Uterus (tissue), 4 donors: ENCODE data around the gene SPDEF. TPM values are rescaled to one million over a fixed set of nuclear protein-coding genes. Genes with fewer than 3 reads are reported as not detected.

Experiments used
- DNase-seq, 2 donors: peaks; one replicate each; pipeline ENCODE4 v3.0.0-alpha.2; 2019 to 2020
- H3K27ac ChIP-seq, 2 donors: fragments of 200-600 bp; sonication (generic); 1 replicate in 1 of 2; 2 replicates in 1 of 2; pipeline ENCODE4 v1.5.1; 2016 to 2018
- H3K27me3 ChIP-seq, 2 donors: fragments of 200-600 bp; sonication (generic); one replicate each; pipeline ENCODE4 v1.5.1; 2018 to 2019; ENCODE audit warnings: control low read depth in 1 of 2
- H3K36me3 ChIP-seq, 2 donors: fragments of 200-600 bp; sonication (generic); one replicate each; pipeline ENCODE4 v1.5.1; 2019; ENCODE audit warnings: control low read depth in 1 of 2
- H3K4me1 ChIP-seq, 2 donors: fragments of 200-600 bp; sonication (generic); one replicate each; pipeline ENCODE4 v1.5.1; 2018 to 2019; ENCODE audit warnings: control low read depth in 1 of 2
- H3K4me3 ChIP-seq, 2 donors: fragments of 200-600 bp; sonication (generic); 1 replicate in 1 of 2; 2 replicates in 1 of 2; pipeline ENCODE4 v1.5.1; 2018 to 2019; ENCODE audit warnings: mild to moderate bottlenecking in 1 of 2
- H3K9me3 ChIP-seq, 2 donors: fragments of 200-600 bp; sonication (generic); one replicate each; pipeline ENCODE4 v1.5.1; 2019; ENCODE audit warnings: control low read depth in 1 of 2
- CTCF ChIP-seq, 4 experiments: fragments of 200-600 bp in 2 of 4; fragments of 450-650 bp in 2 of 4; sonication (generic) in 2 of 4; IDR thresholded peaks; one replicate each; pipeline ENCODE4 v1.5.1; 2016 to 2019; ENCODE audit warnings: antibody characterized with exemption in 4 of 4, mild to moderate bottlenecking in 2 of 4, moderate library complexity in 1 of 4
- POLR2A ChIP-seq, 2 donors: fragments of 450-650 bp; IDR thresholded peaks; one replicate each; pipeline ENCODE4 v1.6.1; 2016; ENCODE audit warnings: antibody characterized with exemption in 2 of 2, mild to moderate bottlenecking in 1 of 2, moderate library complexity in 1 of 2
- intact Hi-C: fragments of 100-400 bp; cut with DNase I; formaldehyde crosslinking; loops from one replicate; pipeline ENCODE4 v1.15.1; 2023; ENCODE audit warnings: low total_unique reads
- total RNA-seq, 4 donors: library from RNA; depleted of rRNA in 3 of 4; stranded (reverse); fragments of >200 nt in 3 of 4; gene quantifications; one replicate each; pipeline versions ENCODE4 v1.1.0 to v1.2.4, GENCODE V29; 2014 to 2023
- donor health status: DM: yes; HTN: yes; CAD: no.

SPDEF gene
- total RNA-seq, 4 donors from 2014 or later, result 0.52 to 1.5 TPM; not detected in 2

GRCh38 chr6:34517461-34517881, 38.7 kb downstream of the SPDEF start:
- TF ChIP-seq CTCF (IDR thresholded peaks at IDR 0.05), result no peak
- no peak for TF ChIP-seq POLR2A (IDR thresholded peaks at IDR 0.05)
- DNase-seq, result no peak
- Histone ChIP-seq H3K4me1 (no peaks in the 10 kb centered on the region), H3K9me3 (no peaks in the 10 kb centered on the region), H3K27ac (no peak overlapping the region), H3K27me3 (no peaks in the 10 kb centered on the region), H3K4me3 (no peak overlapping the region), H3K36me3 (no peaks in the 10 kb centered on the region)
- intact Hi-C loops, result no loop called here

- no peak overlapping the region for H3K27ac ChIP-seq
- no peak overlapping the region for H3K4me3 ChIP-seq
- intact Hi-C loops, result no loop called here
- TF ChIP-seq POLR2A (IDR thresholded peaks at IDR 0.05) (no peak), CTCF (IDR thresholded peaks at IDR 0.05) (no peak)
- H3K27me3 ChIP-seq, result no peaks in the 10 kb centered on the region
- no peaks in the 10 kb centered on the region for H3K36me3 ChIP-seq
- DNase-seq, result no peak
- H3K4me1 ChIP-seq, result no peaks in the 10 kb centered on the region
- no peaks in the 10 kb centered on the region for H3K9me3 ChIP-seq
These were observed 39.5 kb downstream of the SPDEF start for GRCh38 chr6:34516391-34517324.

GRCh38 chr6:34515473-34516387, 40.4 kb downstream of the SPDEF start:
- no peaks in the 10 kb centered on the region for H3K9me3 ChIP-seq
- DNase-seq, result peak in 1 of 2 donors; percentile 3
- intact Hi-C loops, result no loop called here
- no peaks in the 10 kb centered on the region for H3K36me3 ChIP-seq
- H3K4me3 ChIP-seq, result no peak overlapping the region
- H3K27ac ChIP-seq, result no peak overlapping the region
- no peak for TF ChIP-seq POLR2A (IDR thresholded peaks at IDR 0.05)
- no peak for TF ChIP-seq CTCF (IDR thresholded peaks at IDR 0.05)
- no peaks in the 10 kb centered on the region for H3K27me3 ChIP-seq
- H3K4me1 ChIP-seq, result no peaks in the 10 kb centered on the region

- no peak overlapping the region for H3K27ac ChIP-seq
- no peaks in the 10 kb centered on the region for H3K4me1 ChIP-seq
- H3K27me3 ChIP-seq, result no peaks in the 10 kb centered on the region
- TF ChIP-seq POLR2A (IDR thresholded peaks at IDR 0.05) (no peak), CTCF (IDR thresholded peaks at IDR 0.05) (no peak)
- H3K9me3 ChIP-seq, result no peaks in the 10 kb centered on the region
- H3K4me3 ChIP-seq, result no peak overlapping the region
- intact Hi-C loops, result no loop called here
- peak in 1 of 2 donors; percentile 31 for DNase-seq
- H3K36me3 ChIP-seq, result no peaks in the 10 kb centered on the region
These were observed 41.3 kb downstream of the SPDEF start for GRCh38 chr6:34514593-34515472.
